Measurements from ENCODE around the gene PEX11G.

PEX11G gene

GRCh38 chr19:7502552-7502951, 13.7 kb upstream of the PEX11G start:
- H3K27me3 ChIP-seq (ENCODE audit: insufficient read depth, insufficient read length) = peaks cover 44% of the 10 kb centered on the region
- peaks cover 14% of the 10 kb centered on the region for H3K4me1 ChIP-seq (ENCODE audit: insufficient read depth, insufficient read length)

GRCh38 chr19:7500811-7501450, 12.1 kb upstream of the PEX11G start:
- Histone ChIP-seq H3K9ac (ENCODE audit: insufficient read length, low read depth) (peak overlapping the region; percentile 72), H3K4me3 (ENCODE audit: insufficient read length, low read depth) (peak overlapping the region; percentile 43), H3K36me3 (ENCODE audit: insufficient read depth, insufficient read length, low read length) (no peaks in the 10 kb centered on the region), H3K27me3 (ENCODE audit: insufficient read depth, insufficient read length) (peaks cover 44% of the 10 kb centered on the region), H3K4me1 (ENCODE audit: insufficient read depth, insufficient read length) (peaks cover 10% of the 10 kb centered on the region), H3K9me3 (ENCODE audit: insufficient read depth, low read length) (no peaks in the 10 kb centered on the region)
- TF ChIP-seq ZNF274 (IDR thresholded peaks at IDR 0.05; ENCODE audit: low read depth, low read length) (no peak), YY1 (IDR thresholded peaks at IDR 0.05; ENCODE audit: insufficient read depth, insufficient read length) (no peak), SUZ12 (IDR thresholded peaks at IDR 0.05; ENCODE audit: extremely low read depth, insufficient read depth, insufficient read length) (no peak)
- DNase-seq (ENCODE audit: low read depth, low spot score) = peak; percentile 55

More at GRCh38 chr19:7502552-7502951, 13.7 kb upstream of the PEX11G start:
- Histone ChIP-seq H3K9me3 (ENCODE audit: insufficient read depth, low read length) (no peaks in the 10 kb centered on the region), H3K4me3 (ENCODE audit: insufficient read length, low read depth) (no peak overlapping the region), H3K9ac (ENCODE audit: insufficient read length, low read depth) (no peak overlapping the region), H3K36me3 (ENCODE audit: insufficient read depth, insufficient read length, low read length) (no peaks in the 10 kb centered on the region)
- DNase-seq (ENCODE audit: low read depth, low spot score) = no peak
- no peak for TF ChIP-seq ZNF274 (IDR thresholded peaks at IDR 0.05; ENCODE audit: low read depth, low read length)
- TF ChIP-seq YY1 (IDR thresholded peaks at IDR 0.05; ENCODE audit: insufficient read depth, insufficient read length) = no peak
- TF ChIP-seq SUZ12 (IDR thresholded peaks at IDR 0.05; ENCODE audit: extremely low read depth, insufficient read depth, insufficient read length) = no peak

- H3K4me3 ChIP-seq (ENCODE audit: insufficient read length, low read depth) = no peak overlapping the region
- DNase-seq (ENCODE audit: low read depth, low spot score) = no peak
- H3K27me3 ChIP-seq (ENCODE audit: insufficient read depth, insufficient read length) = peaks cover 29% of the 10 kb centered on the region
- H3K4me1 ChIP-seq (ENCODE audit: insufficient read depth, insufficient read length) = peaks cover 13% of the 10 kb centered on the region
- H3K36me3 ChIP-seq (ENCODE audit: insufficient read depth, insufficient read length, low read length) = no peaks in the 10 kb centered on the region
- H3K9ac ChIP-seq (ENCODE audit: insufficient read length, low read depth) = no peak overlapping the region
- TF ChIP-seq ZNF274 (IDR thresholded peaks at IDR 0.05; ENCODE audit: low read depth, low read length) = no peak
- no peak for TF ChIP-seq SUZ12 (IDR thresholded peaks at IDR 0.05; ENCODE audit: extremely low read depth, insufficient read depth, insufficient read length)
- TF ChIP-seq YY1 (IDR thresholded peaks at IDR 0.05; ENCODE audit: insufficient read depth, insufficient read length) = no peak
- no peaks in the 10 kb centered on the region for H3K9me3 ChIP-seq (ENCODE audit: insufficient read depth, low read length)
These were observed 8.5 kb upstream of the PEX11G start for GRCh38 chr19:7497292-7497691.

GRCh38 chr19:7494416-7495098, 5.7 kb upstream of the PEX11G start:
- TF ChIP-seq ZNF274 (IDR thresholded peaks at IDR 0.05; ENCODE audit: low read depth, low read length) = no peak
- TF ChIP-seq SUZ12 (IDR thresholded peaks at IDR 0.05; ENCODE audit: extremely low read depth, insufficient read depth, insufficient read length) = no peak
- TF ChIP-seq YY1 (IDR thresholded peaks at IDR 0.05; ENCODE audit: insufficient read depth, insufficient read length) = no peak
- no peak for DNase-seq (ENCODE audit: low read depth, low spot score)
- H3K4me3 ChIP-seq (ENCODE audit: insufficient read length, low read depth) = no peak overlapping the region
- peaks cover 9% of the 10 kb centered on the region for H3K4me1 ChIP-seq (ENCODE audit: insufficient read depth, insufficient read length)
- H3K27me3 ChIP-seq (ENCODE audit: insufficient read depth, insufficient read length) = peaks cover 3% of the 10 kb centered on the region
- H3K9ac ChIP-seq (ENCODE audit: insufficient read length, low read depth) = peak overlapping the region; percentile 24
- H3K36me3 ChIP-seq (ENCODE audit: insufficient read depth, insufficient read length, low read length) = no peaks in the 10 kb centered on the region
- H3K9me3 ChIP-seq (ENCODE audit: insufficient read depth, low read length) = no peaks in the 10 kb centered on the region

GRCh38 chr19:7492558-7492957, 3.7 kb upstream of the PEX11G start:
- Histone ChIP-seq H3K36me3 (ENCODE audit: insufficient read depth, insufficient read length, low read length) (no peaks in the 10 kb centered on the region), H3K4me1 (ENCODE audit: insufficient read depth, insufficient read length) (peaks cover 9% of the 10 kb centered on the region), H3K9ac (ENCODE audit: insufficient read length, low read depth) (no peak overlapping the region), H3K4me3 (ENCODE audit: insufficient read length, low read depth) (no peak overlapping the region), H3K9me3 (ENCODE audit: insufficient read depth, low read length) (no peaks in the 10 kb centered on the region), H3K27me3 (ENCODE audit: insufficient read depth, insufficient read length) (no peaks in the 10 kb centered on the region)
- no peak for DNase-seq (ENCODE audit: low read depth, low spot score)
- TF ChIP-seq SUZ12 (IDR thresholded peaks at IDR 0.05; ENCODE audit: extremely low read depth, insufficient read depth, insufficient read length) = no peak
- TF ChIP-seq ZNF274 (IDR thresholded peaks at IDR 0.05; ENCODE audit: low read depth, low read length) = no peak
- TF ChIP-seq YY1 (IDR thresholded peaks at IDR 0.05; ENCODE audit: insufficient read depth, insufficient read length) = no peak

GRCh38 chr19:7492142-7492541, 3.3 kb upstream of the PEX11G start:
- DNase-seq (ENCODE audit: low read depth, low spot score) = no peak
- Histone ChIP-seq H3K4me1 (ENCODE audit: insufficient read depth, insufficient read length) (peaks cover 9% of the 10 kb centered on the region), H3K9me3 (ENCODE audit: insufficient read depth, low read length) (no peaks in the 10 kb centered on the region), H3K36me3 (ENCODE audit: insufficient read depth, insufficient read length, low read length) (no peaks in the 10 kb centered on the region), H3K4me3 (ENCODE audit: insufficient read length, low read depth) (no peak overlapping the region), H3K9ac (ENCODE audit: insufficient read length, low read depth) (no peak overlapping the region), H3K27me3 (ENCODE audit: insufficient read depth, insufficient read length) (no peaks in the 10 kb centered on the region)
- TF ChIP-seq ZNF274 (IDR thresholded peaks at IDR 0.05; ENCODE audit: low read depth, low read length) = no peak
- TF ChIP-seq YY1 (IDR thresholded peaks at IDR 0.05; ENCODE audit: insufficient read depth, insufficient read length) = no peak
- no peak for TF ChIP-seq SUZ12 (IDR thresholded peaks at IDR 0.05; ENCODE audit: extremely low read depth, insufficient read depth, insufficient read length)

- Histone ChIP-seq H3K36me3 (ENCODE audit: insufficient read depth, insufficient read length, low read length) (no peaks in the 10 kb centered on the region), H3K9ac (ENCODE audit: insufficient read length, low read depth) (peak overlapping the region; percentile 68), H3K4me3 (ENCODE audit: insufficient read length, low read depth) (no peak overlapping the region), H3K4me1 (ENCODE audit: insufficient read depth, insufficient read length) (peaks cover 8% of the 10 kb centered on the region), H3K9me3 (ENCODE audit: insufficient read depth, low read length) (no peaks in the 10 kb centered on the region), H3K27me3 (ENCODE audit: insufficient read depth, insufficient read length) (no peaks in the 10 kb centered on the region)
- DNase-seq (ENCODE audit: low read depth, low spot score) = no peak
- TF ChIP-seq YY1 (IDR thresholded peaks at IDR 0.05; ENCODE audit: insufficient read depth, insufficient read length) (no peak), SUZ12 (IDR thresholded peaks at IDR 0.05; ENCODE audit: extremely low read depth, insufficient read depth, insufficient read length) (no peak), ZNF274 (IDR thresholded peaks at IDR 0.05; ENCODE audit: low read depth, low read length) (no peak)
These were observed 792 bp upstream of the PEX11G start for GRCh38 chr19:7489609-7490044.

Measured in NT2/D1 (cell line).